ENCODE measurements around the gene PDZRN4.
"Not testable (repeated sequence)": the region's sequence is repeated elsewhere in the genome, so short reads cannot be mapped to it uniquely, and the experiment has no call there.

Gene PDZRN4

GRCh38 chr12:41520869-41521268 is 332.7 kb downstream of the PDZRN4 start:
- no peak for DNase-seq

GRCh38 chr12:41521872-41522379 is 333.8 kb downstream of the PDZRN4 start:
- DNase-seq: no peak

DNA sequence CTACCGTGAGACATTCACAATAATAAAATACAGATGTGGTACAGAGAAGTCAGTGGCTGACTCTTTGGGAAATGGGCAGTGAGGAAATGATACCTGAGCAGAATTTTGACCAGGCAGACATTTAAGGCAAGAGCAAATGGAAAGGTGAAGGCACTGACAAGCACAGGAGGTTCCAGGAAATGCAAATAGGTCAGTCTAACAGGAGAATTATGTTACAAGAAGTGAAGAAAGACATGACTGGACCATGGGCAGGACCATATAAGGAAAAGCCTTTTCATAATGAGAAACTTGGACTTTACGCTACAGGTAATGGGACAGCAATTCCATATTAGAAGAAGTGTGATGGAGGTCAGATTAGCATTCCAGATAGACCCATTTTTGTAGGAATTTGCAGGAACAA is 338.9 kb downstream of the PDZRN4 start:
- DNase-seq: no peak

- no peak for DNase-seq
Observed at GRCh38 chr12:41527534-41528116, 339.5 kb downstream of the PDZRN4 start.

GRCh38 chr12:41528874-41529273 is 340.8 kb downstream of the PDZRN4 start:
- DNase-seq: no peak

- no peak for DNase-seq
Observed at GRCh38 chr12:41530441-41530840, 342.3 kb downstream of the PDZRN4 start.

- no peak for DNase-seq
Observed at GRCh38 chr12:41531147-41531829, 343.2 kb downstream of the PDZRN4 start.

DNA sequence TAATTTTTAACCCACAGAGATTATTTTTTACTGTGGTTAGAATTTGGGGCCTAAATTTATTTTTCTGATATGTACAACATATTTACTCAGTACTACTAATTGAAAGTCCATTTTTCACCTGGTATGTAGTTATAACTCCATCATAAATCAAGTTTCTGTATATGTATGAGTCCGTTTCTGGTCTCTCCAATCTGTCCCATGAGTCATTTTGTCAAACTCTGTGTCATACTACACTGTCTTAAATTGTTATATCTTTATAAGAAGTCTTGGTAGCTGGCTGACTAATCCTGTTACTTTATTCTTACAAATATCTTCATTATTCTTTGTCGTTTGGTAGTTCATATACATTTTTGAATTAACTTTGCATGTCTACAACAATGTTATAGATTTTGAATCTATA is 344.0 kb downstream of the PDZRN4 start:
- no peak for DNase-seq

DNA sequence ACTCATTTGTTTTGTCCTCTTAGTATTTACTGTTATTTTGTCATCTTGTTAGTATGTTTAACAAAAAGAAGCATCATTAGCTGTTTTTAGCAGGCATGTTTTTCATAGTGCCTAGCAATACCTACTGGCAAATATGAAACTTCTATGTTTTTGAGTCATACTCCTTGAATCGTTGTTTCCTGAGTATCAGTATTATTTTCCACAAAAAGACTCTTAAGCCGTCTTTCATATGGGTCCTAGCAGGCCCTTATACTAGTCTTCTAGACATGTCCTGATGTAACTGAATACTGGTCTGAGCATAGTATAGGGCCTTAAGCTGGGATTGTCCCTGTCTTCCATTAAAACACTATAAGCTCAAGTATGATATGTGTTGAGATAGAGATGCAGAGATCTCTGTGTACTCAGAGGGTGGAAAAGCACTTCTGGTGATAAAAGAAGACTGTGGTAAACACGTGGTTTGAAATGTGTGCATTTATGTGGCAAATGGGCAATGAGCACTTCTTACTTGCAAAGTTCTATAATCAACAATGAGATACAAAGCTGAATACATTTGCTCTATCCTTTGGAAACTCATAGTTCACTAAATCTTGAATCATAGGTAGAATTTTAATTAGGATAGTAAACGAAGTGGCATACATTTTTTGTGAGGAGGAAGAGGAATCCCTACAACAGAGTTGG is 348.8 kb downstream of the PDZRN4 start:
- no peak for DNase-seq

- DNase-seq: no peak
Observed at GRCh38 chr12:41537522-41537921, 349.4 kb downstream of the PDZRN4 start.

DNA sequence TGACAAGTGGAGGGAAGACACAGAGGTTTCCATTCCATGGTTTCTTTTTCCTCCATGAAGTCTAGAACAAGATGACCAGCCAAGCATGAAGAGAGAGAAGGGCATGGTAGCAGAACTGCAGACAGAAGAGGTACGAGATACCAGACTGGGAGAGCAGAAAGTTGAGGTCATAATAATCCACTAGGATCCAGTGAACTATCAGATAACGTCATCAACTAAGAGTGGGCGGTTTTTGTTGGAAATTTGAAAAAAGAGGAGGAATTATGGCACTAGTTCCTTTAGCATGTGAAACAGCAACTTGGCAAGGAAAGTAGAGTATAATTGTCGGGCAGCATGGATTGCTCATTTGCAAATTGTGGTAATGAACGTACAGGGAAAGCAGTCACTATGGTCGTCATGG is 357.6 kb downstream of the PDZRN4 start:
- no peak for DNase-seq

DNA sequence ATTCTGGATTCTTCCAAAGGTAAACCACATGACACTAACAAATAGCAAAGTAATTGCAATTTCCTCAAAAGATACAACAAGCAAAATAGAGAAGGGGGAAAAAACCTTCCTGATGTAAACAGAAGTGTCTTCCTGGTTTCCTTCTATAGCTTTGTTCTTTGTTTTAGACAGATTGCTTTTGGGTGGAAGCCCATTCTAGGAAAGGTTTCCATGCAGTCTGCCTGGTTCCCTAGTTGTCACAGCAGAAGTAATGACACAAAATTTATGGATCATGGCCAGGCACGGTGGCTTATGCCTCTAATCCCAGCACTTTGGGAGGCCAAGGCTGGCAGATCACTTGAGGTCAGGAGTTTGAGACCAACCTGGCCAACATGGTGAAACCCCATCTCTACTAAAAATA is 359.0 kb downstream of the PDZRN4 start:
- not testable (repeated sequence) for DNase-seq

DNA sequence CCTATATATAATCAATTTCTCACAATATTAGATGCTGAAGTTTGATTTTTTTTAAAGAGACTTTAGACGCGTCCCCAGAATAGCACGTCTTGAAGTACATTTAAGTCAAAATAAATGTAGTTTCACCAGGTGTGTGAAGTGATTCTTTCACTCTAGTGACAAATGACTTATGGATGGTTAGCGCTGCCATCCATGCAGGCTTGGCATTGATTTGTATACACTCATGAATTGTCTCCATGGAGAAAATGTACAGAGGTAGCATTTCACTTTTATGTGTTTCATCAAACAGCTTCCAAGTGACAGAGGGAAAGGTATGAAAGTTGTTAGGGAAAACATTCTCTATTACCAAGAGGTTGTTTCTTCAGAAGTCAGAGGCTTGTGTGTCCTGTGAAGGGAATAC is 360.8 kb downstream of the PDZRN4 start:
- no peak for DNase-seq

DNA sequence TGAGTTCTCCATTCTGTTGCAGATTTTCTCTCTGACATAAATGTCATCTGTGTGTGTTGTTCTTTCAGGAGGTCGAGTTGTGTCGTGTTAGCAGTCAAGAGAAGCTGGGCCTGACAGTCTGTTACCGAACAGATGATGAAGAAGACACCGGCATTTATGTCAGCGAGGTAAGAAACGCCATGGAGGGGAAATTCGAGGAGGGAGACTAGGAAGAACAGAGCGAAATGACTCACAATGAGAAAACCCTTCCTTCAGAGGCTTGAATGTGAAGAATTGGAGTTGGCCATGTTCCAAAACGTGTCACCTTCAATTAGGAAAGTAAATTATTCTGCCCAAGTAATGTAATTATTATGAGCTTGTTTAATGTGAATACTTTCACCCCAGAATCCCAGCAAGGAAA is 364.5 kb downstream of the PDZRN4 start:
- no peak for DNase-seq

GRCh38 chr12:41556176-41556575 is 368.1 kb downstream of the PDZRN4 start:
- no peak for DNase-seq

- no peak for DNase-seq
Observed at GRCh38 chr12:41557344-41557743, 369.2 kb downstream of the PDZRN4 start.

- no peak for DNase-seq
Observed at GRCh38 chr12:41558671-41559070, 370.6 kb downstream of the PDZRN4 start.

DNA sequence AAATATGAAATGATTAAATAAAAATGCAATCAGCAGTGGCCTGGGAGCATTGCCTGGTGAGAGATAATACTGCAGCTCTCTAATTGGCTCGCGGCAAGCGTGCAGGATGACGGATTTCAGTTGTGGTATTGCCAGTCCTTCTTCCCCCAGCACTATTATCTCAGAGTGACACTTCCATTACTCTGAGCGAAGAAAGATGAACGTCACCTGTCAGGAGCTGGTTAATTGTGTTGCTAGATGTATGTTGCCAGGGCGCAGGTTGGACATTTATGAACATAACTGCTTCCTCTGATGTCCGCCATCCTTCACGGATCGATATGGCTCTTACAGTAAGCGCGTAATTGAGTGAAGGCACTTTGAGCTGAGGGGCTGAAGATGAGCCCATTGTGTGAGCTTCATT is 374.9 kb downstream of the PDZRN4 start:
- no peak for DNase-seq

GRCh38 chr12:41564816-41565215 is 376.7 kb downstream of the PDZRN4 start:
- no peak for DNase-seq

DNA sequence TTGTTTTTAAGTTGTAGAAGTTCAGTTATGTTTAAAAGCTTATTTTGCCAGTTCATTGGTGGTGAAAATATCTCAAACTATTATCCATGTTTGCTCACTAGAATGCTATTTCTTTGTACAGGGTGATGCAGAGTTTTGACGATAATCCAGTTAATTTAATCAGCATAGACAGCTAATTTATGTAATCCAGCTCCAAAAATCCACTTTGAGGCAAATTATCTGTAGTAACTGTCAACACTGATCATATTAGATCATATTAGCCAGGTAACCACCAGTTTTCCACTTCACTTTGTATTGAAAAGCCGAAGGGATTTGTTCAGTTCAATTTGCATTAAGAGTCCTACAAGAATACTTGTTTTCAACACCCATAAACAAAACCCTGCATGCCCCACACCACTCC is 378.6 kb downstream of the PDZRN4 start:
- DNase-seq: no peak

DNA sequence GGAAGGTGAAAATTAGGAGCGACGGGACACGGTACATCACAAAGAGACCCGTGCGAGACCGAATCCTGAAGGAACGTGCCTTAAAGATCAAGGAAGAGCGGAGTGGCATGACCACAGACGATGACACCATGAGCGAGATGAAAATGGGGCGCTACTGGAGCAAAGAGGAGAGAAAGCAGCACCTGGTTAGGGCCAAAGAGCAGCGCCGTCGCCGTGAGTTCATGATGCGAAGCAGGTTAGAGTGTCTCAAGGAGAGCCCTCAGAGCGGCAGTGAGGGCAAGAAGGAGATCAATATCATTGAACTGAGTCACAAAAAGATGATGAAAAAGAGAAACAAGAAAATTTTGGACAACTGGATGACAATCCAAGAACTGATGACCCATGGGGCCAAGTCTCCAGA is 385.3 kb downstream of the PDZRN4 start:
- no peak for DNase-seq

GRCh38 chr12:41576925-41577324 is 388.8 kb downstream of the PDZRN4 start:
- no peak for DNase-seq

DNA sequence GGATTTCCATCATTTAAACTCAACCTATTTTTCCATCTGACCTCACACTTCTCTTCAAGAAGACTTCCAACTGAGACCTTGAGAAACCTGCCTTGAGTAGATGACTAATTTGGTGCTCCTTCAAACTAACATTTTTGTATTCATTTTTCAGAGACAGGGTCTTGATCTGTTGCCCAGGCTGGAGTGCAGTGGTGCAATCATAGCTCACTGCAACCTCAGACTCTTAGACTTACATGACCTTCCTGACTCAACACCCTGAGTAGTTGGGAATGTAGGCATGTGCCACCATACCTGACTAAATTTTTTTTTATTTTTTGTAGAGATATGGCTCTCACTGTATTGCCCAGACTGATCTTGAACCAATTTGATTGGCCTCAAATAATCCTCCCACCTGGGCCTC is 389.9 kb downstream of the PDZRN4 start:
- DNase-seq: no peak

- DNase-seq: no peak
Observed at GRCh38 chr12:41585784-41586183, 397.7 kb downstream of the PDZRN4 start.

Data from NCI-H2081 treated with DMSO at 0.1 percent for 48 hours (cell line).